Fibroblast of lung (primary cell): ENCODE measurements around the gene PWWP2B.

Experiments used
- CTCF ChIP-seq, 2 donors: IDR thresholded peaks in 1 of 2; conservative IDR thresholded peaks in 1 of 2; 1 replicate in 1 of 2; 2 replicates in 1 of 2; pipeline ENCODE4 v1.5.1; 2011 to 2012; ENCODE audit warnings: low read length in 2 of 2, control low read depth in 1 of 2, inconsistent platforms in 1 of 2, low read depth in 1 of 2, mild to moderate bottlenecking in 1 of 2
- EZH2 ChIP-seq: IDR thresholded peaks from 2 replicates; pipeline ENCODE4 v1.5.1; 2012; ENCODE audit warnings: low read length, control low read depth, mild to moderate bottlenecking; ENCODE audit errors: missing control alignments

- TF ChIP-seq CTCF (conservative IDR thresholded peaks at IDR 0.05 in 1 of 2, IDR thresholded peaks at IDR 0.05 in 1 of 2; ENCODE audit: low read depth in 1 of 2, low read length in 2 of 2), result no peak
- no peak for TF ChIP-seq EZH2
These were observed 15.3 kb upstream of the PWWP2B start for GRCh38 chr10:132381741-132382140.
